H9 (cell line): ENCODE results near the gene MSMB. TPM values are rescaled to one million over a fixed set of nuclear protein-coding genes. Genes with fewer than 3 reads are reported as not detected.
A peak's percentile ranks its signal among the peaks of the same experiment; 100 is the strongest.

Experiments
- DNase-seq: peaks from one replicate; pipeline ENCODE4 v3.0.0-alpha.2; 2017
- H2AFZ ChIP-seq: one replicate; pipeline ENCODE4 v1.6.1; 2013; ENCODE audit warnings: mild to moderate bottlenecking, low read length, control low read depth, moderate library complexity
- H2AK5ac ChIP-seq: 2 replicates; pipeline ENCODE4 v1.6.1; 2013; ENCODE audit warnings: low read length, control low read depth, mixed read lengths; ENCODE audit not compliant: insufficient read length
- H2BK120ac ChIP-seq: one replicate; pipeline ENCODE4 v1.6.1; 2013; ENCODE audit warnings: low read depth, mild to moderate bottlenecking, low read length, control low read depth, inconsistent platforms; ENCODE audit not compliant: poor library complexity, severe bottlenecking
- H2BK12ac ChIP-seq: 2 replicates; pipeline ENCODE4 v1.6.1; 2013; ENCODE audit warnings: low read length, control low read depth, mixed read lengths, low read depth; ENCODE audit not compliant: insufficient read length
- H2BK15ac ChIP-seq: 2 replicates; pipeline ENCODE4 v1.6.1; 2013; ENCODE audit warnings: low read depth, low read length, control low read depth
- H2BK20ac ChIP-seq: one replicate; pipeline ENCODE4 v1.6.1; 2013; ENCODE audit warnings: low read depth, mild to moderate bottlenecking, low read length, control low read depth, inconsistent platforms; ENCODE audit not compliant: poor library complexity, severe bottlenecking
- H2BK5ac ChIP-seq: 2 replicates; pipeline ENCODE4 v1.6.1; 2013; ENCODE audit warnings: low read length, control low read depth, mixed read lengths; ENCODE audit not compliant: insufficient read length
- H3K14ac ChIP-seq: 2 replicates; pipeline ENCODE4 v1.6.1; 2013; ENCODE audit warnings: low read length, control low read depth; ENCODE audit not compliant: insufficient read depth
- H3K18ac ChIP-seq: 2 replicates; pipeline ENCODE4 v1.6.1; 2013; ENCODE audit warnings: low read depth, mild to moderate bottlenecking, mixed read lengths, low read length, control low read depth; ENCODE audit not compliant: insufficient read length
- H3K23ac ChIP-seq: 2 replicates; pipeline ENCODE4 v1.6.1; 2013; ENCODE audit warnings: low read length, control low read depth, mixed read lengths, low read depth; ENCODE audit not compliant: insufficient read length
- H3K23me2 ChIP-seq: 2 replicates; pipeline ENCODE4 v1.6.1; 2013; ENCODE audit warnings: low read depth, mild to moderate bottlenecking, mixed read lengths, low read length, control low read depth; ENCODE audit not compliant: insufficient read length, poor library complexity, severe bottlenecking
- H3K27ac ChIP-seq: 2 replicates; pipeline ENCODE4 v1.5.1; 2013; ENCODE audit warnings: low read length, control low read depth, mixed read lengths, low read depth; ENCODE audit not compliant: insufficient read length
- H3K27me3 ChIP-seq: 2 replicates; pipeline ENCODE4 v1.6.1; 2013; ENCODE audit warnings: low read length, control low read depth, inconsistent platforms; ENCODE audit not compliant: insufficient read depth
- H3K4ac ChIP-seq: 2 replicates; pipeline ENCODE4 v1.6.1; 2013; ENCODE audit warnings: low read depth, mild to moderate bottlenecking, control low read depth, inconsistent platforms, low read length, moderate library complexity
- H3K4me1 ChIP-seq: 2 replicates; pipeline ENCODE4 v1.6.1; 2013; ENCODE audit warnings: low read length, control low read depth, inconsistent platforms; ENCODE audit not compliant: insufficient read depth
- H3K4me2 ChIP-seq: 2 replicates; pipeline ENCODE4 v1.6.1; 2013; ENCODE audit warnings: low read length, control low read depth, mixed read lengths; ENCODE audit not compliant: insufficient read length, insufficient read depth
- H3K56ac ChIP-seq: 2 replicates; pipeline ENCODE4 v1.6.1; 2013; ENCODE audit warnings: low read depth, mild to moderate bottlenecking, mixed read lengths, low read length, control low read depth; ENCODE audit not compliant: insufficient read length
- H3K79me1 ChIP-seq: 2 replicates; pipeline ENCODE4 v1.6.1; 2013; ENCODE audit warnings: low read depth, mild to moderate bottlenecking, moderate library complexity, low read length, control low read depth, inconsistent platforms; ENCODE audit not compliant: insufficient read depth, poor library complexity, severe bottlenecking
- H3K79me2 ChIP-seq: 2 replicates; pipeline ENCODE4 v1.6.1; 2013; ENCODE audit warnings: low read length, control low read depth, inconsistent platforms; ENCODE audit not compliant: insufficient read depth
- H3K9ac ChIP-seq: 2 replicates; pipeline ENCODE4 v1.6.1; 2013; ENCODE audit warnings: low read length, control low read depth, mixed read lengths; ENCODE audit not compliant: insufficient read length; ENCODE audit errors: extremely low read depth
- H3K9me3 ChIP-seq: one replicate; pipeline ENCODE4 v1.6.1; 2013; ENCODE audit warnings: low read depth, low read length, inconsistent platforms; ENCODE audit not compliant: control insufficient read depth
- H3T11ph ChIP-seq: one replicate; pipeline ENCODE4 v1.6.1; 2013; ENCODE audit warnings: mild to moderate bottlenecking, low read length, control low read depth, inconsistent platforms
- H4K20me1 ChIP-seq: one replicate; pipeline ENCODE4 v1.6.1; 2013; ENCODE audit not compliant: control insufficient read depth, insufficient read length, insufficient read depth
- H4K5ac ChIP-seq: 2 replicates; pipeline ENCODE4 v1.6.1; 2013; ENCODE audit warnings: low read depth, mild to moderate bottlenecking, mixed read lengths, low read length, control low read depth; ENCODE audit not compliant: insufficient read length
- H4K8ac ChIP-seq: replicated peaks from 2 replicates; pipeline ENCODE4 v1.6.1; 2013; ENCODE audit warnings: low read length, control low read depth, mixed read lengths, low read depth; ENCODE audit not compliant: insufficient read length
- H4K91ac ChIP-seq: 2 replicates; pipeline ENCODE4 v1.6.1; 2013; ENCODE audit warnings: low read depth, mild to moderate bottlenecking, moderate library complexity, mixed read lengths, low read length, control low read depth; ENCODE audit not compliant: insufficient read length
- H3K27ac Mint-ChIP-seq, 3 experiments: 2 replicates in 2 of 3; 3 replicates in 1 of 3; pipeline ENCODE4 v1.8.0; 2020 to 2021; ENCODE audit warnings: mixed read lengths in 3 of 3, mild to moderate bottlenecking in 1 of 3, moderate library complexity in 1 of 3
- H3K27me3 Mint-ChIP-seq: 2 replicates; pipeline ENCODE4 v1.8.0; 2021; ENCODE audit warnings: low read depth, mild to moderate bottlenecking, moderate library complexity, mixed read lengths
- H3K36me3 Mint-ChIP-seq, 3 experiments: 2 replicates in 2 of 3; 3 replicates in 1 of 3; pipeline ENCODE4 v1.8.0; 2020 to 2021; ENCODE audit warnings: low read depth in 3 of 3, mixed read lengths in 3 of 3; ENCODE audit not compliant: insufficient read depth in 1 of 3
- H3K4me1 Mint-ChIP-seq, 2 experiments: 2 replicates each; pipeline ENCODE4 v1.8.0; 2020; ENCODE audit warnings: mixed read lengths in 2 of 2
- H3K4me3 Mint-ChIP-seq, 2 experiments: 2 replicates in 1 of 2; 3 replicates in 1 of 2; pipeline ENCODE4 v1.8.0; 2020 to 2021; ENCODE audit warnings: mild to moderate bottlenecking in 2 of 2, mixed read lengths in 2 of 2, moderate library complexity in 1 of 2
- H3K9me3 Mint-ChIP-seq, 2 experiments: 2 replicates in 1 of 2; 3 replicates in 1 of 2; pipeline ENCODE4 v1.8.0; 2020; ENCODE audit warnings: mild to moderate bottlenecking in 2 of 2, mixed read lengths in 2 of 2, moderate library complexity in 1 of 2
- WGBS: extraction: QIAGEN DNeasy Blood & Tissue Kit; methylation state at CpG from one replicate; pipeline ENCODE4 v1.1.7; 2013; ENCODE audit warnings: missing lambda C conversion rate, low lambda C conversion rate, mixed read lengths; ENCODE audit not compliant: insufficient read length; ENCODE audit errors: extremely low coverage; 5-methylcytosine and 5-hydroxymethylcytosine counted together
- total RNA-seq: library from RNA; stranded (reverse); gene quantifications from 2 replicates; pipeline ENCODE4 v1.2.1, GENCODE V29; 2021
- TF ChIP-seq, protein P1 (sequence below): fragments of 200-600 bp; sonication (generic); conservative IDR thresholded peaks from 3 replicates; pipeline ENCODE4 v1.8.0; 2021; ENCODE audit warnings: antibody characterized with exemption, mild to moderate bottlenecking

MSMB gene
- total RNA-seq, 1 experiment from 2014 or later = not detected

DNA sequence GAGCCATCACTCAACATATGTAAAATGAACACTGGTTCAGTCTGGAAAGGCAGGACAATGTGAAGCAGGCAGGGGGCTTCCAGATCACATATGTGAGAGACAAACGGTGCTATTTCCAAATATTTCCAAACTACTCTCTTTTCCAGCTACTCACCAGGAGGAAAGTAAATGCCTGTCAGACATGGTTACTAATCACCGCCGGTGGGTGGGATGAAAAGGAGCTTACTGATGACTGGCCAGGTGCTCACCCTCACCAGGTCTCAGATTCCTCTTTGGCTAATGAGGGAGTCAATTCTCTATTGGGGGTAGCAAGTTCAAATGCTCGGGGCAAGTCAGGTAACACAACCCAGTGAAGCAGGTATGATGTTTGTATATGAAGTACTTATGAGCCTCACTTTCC is 9.7 kb upstream of the MSMB start:
- no peak overlapping the region for H4K5ac ChIP-seq
- H3K79me1 ChIP-seq = no peaks in the 10 kb centered on the region
- H3K27ac Mint-ChIP-seq = no peak overlapping the region; a peak in 1 of 7 replicates
- no peaks in the 10 kb centered on the region for H3K27me3 ChIP-seq
- DNase-seq = no peak
- H3K4me1 ChIP-seq = peaks cover 13% of the 10 kb centered on the region; the same call in 1 of the 2 replicates
- peaks cover 42 to 46% of the 10 kb centered on the region in 2 experiments for H3K4me1 Mint-ChIP-seq
- no peaks in the 10 kb centered on the region for H3K23me2 ChIP-seq
- peaks cover 0 to 5% (median 0%) of the 10 kb centered on the region in 3 experiments; a peak in 2 of 7 replicates for H3K36me3 Mint-ChIP-seq
- no peak overlapping the region for H3K27ac ChIP-seq
- WGBS = no CpG with 5 or more reads among the region's 4 CpGs
- no peak overlapping the region for H3K56ac ChIP-seq
- H3T11ph ChIP-seq = no peak overlapping the region
- H3K4me3 Mint-ChIP-seq = no peak overlapping the region
- H2BK20ac ChIP-seq = no peak overlapping the region
- H3K14ac ChIP-seq = no peak overlapping the region
- no peak overlapping the region for H2AFZ ChIP-seq
- H2BK5ac ChIP-seq = no peak overlapping the region
- H3K23ac ChIP-seq = no peak overlapping the region
- peaks cover 2% of the 10 kb centered on the region for H3K27me3 Mint-ChIP-seq
- no peak overlapping the region for H3K4me2 ChIP-seq
- H4K91ac ChIP-seq = no peak overlapping the region
- no peaks in the 10 kb centered on the region for H3K79me2 ChIP-seq
- H3K9ac ChIP-seq = no peak overlapping the region
- H4K20me1 ChIP-seq = no peaks in the 10 kb centered on the region
- TF ChIP-seq, protein P1, sequence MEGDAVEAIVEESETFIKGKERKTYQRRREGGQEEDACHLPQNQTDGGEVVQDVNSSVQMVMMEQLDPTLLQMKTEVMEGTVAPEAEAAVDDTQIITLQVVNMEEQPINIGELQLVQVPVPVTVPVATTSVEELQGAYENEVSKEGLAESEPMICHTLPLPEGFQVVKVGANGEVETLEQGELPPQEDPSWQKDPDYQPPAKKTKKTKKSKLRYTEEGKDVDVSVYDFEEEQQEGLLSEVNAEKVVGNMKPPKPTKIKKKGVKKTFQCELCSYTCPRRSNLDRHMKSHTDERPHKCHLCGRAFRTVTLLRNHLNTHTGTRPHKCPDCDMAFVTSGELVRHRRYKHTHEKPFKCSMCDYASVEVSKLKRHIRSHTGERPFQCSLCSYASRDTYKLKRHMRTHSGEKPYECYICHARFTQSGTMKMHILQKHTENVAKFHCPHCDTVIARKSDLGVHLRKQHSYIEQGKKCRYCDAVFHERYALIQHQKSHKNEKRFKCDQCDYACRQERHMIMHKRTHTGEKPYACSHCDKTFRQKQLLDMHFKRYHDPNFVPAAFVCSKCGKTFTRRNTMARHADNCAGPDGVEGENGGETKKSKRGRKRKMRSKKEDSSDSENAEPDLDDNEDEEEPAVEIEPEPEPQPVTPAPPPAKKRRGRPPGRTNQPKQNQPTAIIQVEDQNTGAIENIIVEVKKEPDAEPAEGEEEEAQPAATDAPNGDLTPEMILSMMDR = no peak
- no peaks in the 10 kb centered on the region for H3K9me3 ChIP-seq
- H3K9me3 Mint-ChIP-seq = peaks cover 4% of the 10 kb centered on the region in 2 experiments; a peak in 3 of 5 replicates
- no peak overlapping the region for H3K4ac ChIP-seq
- H3K18ac ChIP-seq = no peak overlapping the region
- no peak overlapping the region for H4K8ac ChIP-seq
- no peak overlapping the region for H2BK15ac ChIP-seq
- H2BK12ac ChIP-seq = no peak overlapping the region
- H2BK120ac ChIP-seq = no peak overlapping the region
- H2AK5ac ChIP-seq = peak overlapping the region; percentile 17
